Skin epidermis (tissue), 12 donors: ENCODE measurements around the gene TSPAN2.

Experiments
- H3K27ac ChIP-seq, 21 experiments: fragments of 200-600 bp; sonication (generic) in 11 of 21; one replicate each; pipeline ENCODE4 v1.5.0; 2020; ENCODE audit warnings: mild to moderate bottlenecking in 3 of 21, inconsistent platforms in 2 of 21, moderate library complexity in 2 of 21
- H3K4me3 ChIP-seq, 7 experiments: fragments of 200-600 bp; sonication (generic) in 2 of 7; one replicate each; pipeline ENCODE4 v1.5.0; 2020; ENCODE audit warnings: inconsistent platforms in 2 of 7, mild to moderate bottlenecking in 2 of 7, moderate library complexity in 1 of 7

Gene TSPAN2

GRCh38 chr1:115115521-115116161 is 26.3 kb upstream of the TSPAN2 start:
- no peak overlapping the region for H3K4me3 ChIP-seq
- H3K27ac ChIP-seq = no peak overlapping the region

- Histone ChIP-seq H3K27ac (no peak overlapping the region), H3K4me3 (no peak overlapping the region)
These were observed 25.0 kb upstream of the TSPAN2 start for GRCh38 chr1:115114308-115114707.

- Histone ChIP-seq H3K27ac (no peak overlapping the region), H3K4me3 (no peak overlapping the region)
These were observed 24.5 kb upstream of the TSPAN2 start for GRCh38 chr1:115113766-115114165.

GRCh38 chr1:115112496-115113375 is 23.4 kb upstream of the TSPAN2 start:
- Histone ChIP-seq H3K4me3 (no peak overlapping the region), H3K27ac (no peak overlapping the region)

GRCh38 chr1:115107516-115108260 is 18.4 kb upstream of the TSPAN2 start:
- Histone ChIP-seq H3K4me3 (no peak overlapping the region), H3K27ac (no peak overlapping the region)

- no peak overlapping the region for H3K27ac ChIP-seq
These were observed 16.5 kb upstream of the TSPAN2 start for GRCh38 chr1:115105831-115106230.

GRCh38 chr1:115099693-115100050 is 10.4 kb upstream of the TSPAN2 start:
- Histone ChIP-seq H3K4me3 (peak overlapping the region in 4 of 7 experiments; percentile 9 to 27 (median 16)), H3K27ac (peak overlapping the region in 16 of 21 experiments; percentile 3 to 86 (median 65))

More at GRCh38 chr1:115105831-115106230, 16.5 kb upstream of the TSPAN2 start:
- no peak overlapping the region for H3K4me3 ChIP-seq

GRCh38 chr1:115098979-115099692 is 9.8 kb upstream of the TSPAN2 start:
- peak overlapping the region in 18 of 21 experiments; percentile 19 to 86 (median 64) for H3K27ac ChIP-seq
- peak overlapping the region in 6 of 7 experiments; percentile 9 to 27 (median 16) for H3K4me3 ChIP-seq

GRCh38 chr1:115092175-115092574 is 2.9 kb upstream of the TSPAN2 start:
- no peak overlapping the region for H3K4me3 ChIP-seq
- H3K27ac ChIP-seq = no peak overlapping the region

GRCh38 chr1:115091572-115091971 is 2.3 kb upstream of the TSPAN2 start:
- no peak overlapping the region for H3K4me3 ChIP-seq
- no peak overlapping the region for H3K27ac ChIP-seq

GRCh38 chr1:115090956-115091355 is 1.7 kb upstream of the TSPAN2 start:
- H3K27ac ChIP-seq = no peak overlapping the region
- H3K4me3 ChIP-seq = no peak overlapping the region

GRCh38 chr1:115090540-115090939 is 1.2 kb upstream of the TSPAN2 start:
- H3K27ac ChIP-seq = peak overlapping the region in 3 of 21 experiments; percentile 42 to 54 (median 43)
- no peak overlapping the region for H3K4me3 ChIP-seq

GRCh38 chr1:115090186-115090490 is 835 bp upstream of the TSPAN2 start:
- Histone ChIP-seq H3K27ac (peak overlapping the region in 6 of 21 experiments; percentile 8 to 54 (median 46)), H3K4me3 (peak overlapping the region in 4 of 7 experiments; percentile 44 to 65 (median 57))

- Histone ChIP-seq H3K27ac (peak overlapping the region in 10 of 21 experiments; percentile 10 to 60 (median 46)), H3K4me3 (peak overlapping the region; percentile 36 to 65 (median 46))
These were observed 358 bp downstream of the TSPAN2 start for GRCh38 chr1:115088871-115089419.

- no peak overlapping the region for H3K27ac ChIP-seq
- peak overlapping the region in 1 of 7 experiments; percentile 65 for H3K4me3 ChIP-seq
These were observed 1.1 kb downstream of the TSPAN2 start for GRCh38 chr1:115088115-115088778.

GRCh38 chr1:115086176-115086830 is 3.0 kb downstream of the TSPAN2 start:
- Histone ChIP-seq H3K4me3 (no peak overlapping the region), H3K27ac (no peak overlapping the region)

- no peak overlapping the region for H3K4me3 ChIP-seq
- H3K27ac ChIP-seq = peak overlapping the region in 8 of 21 experiments; percentile 16 to 70 (median 40)
These were observed 4.3 kb downstream of the TSPAN2 start for GRCh38 chr1:115084902-115085511.

GRCh38 chr1:115082949-115083348 is 6.4 kb downstream of the TSPAN2 start:
- no peak overlapping the region for H3K4me3 ChIP-seq
- no peak overlapping the region for H3K27ac ChIP-seq
